ENCODE measurements around the gene MUC21. TPM values are rescaled to one million over a fixed set of nuclear protein-coding genes. Genes with fewer than 3 reads are reported as not detected.

Gene MUC21
- total RNA-seq, 8 experiments from 2014 or later = 0.05 to 0.52 (median 0.17) TPM; not detected in 3

- WGBS, 10 experiments = 43 to 100% (median 59%) methylated on average over 1 to 4 of the region's 4 CpGs; no CpG with 5 or more reads in 2 of the 10 experiments
- in situ Hi-C loops (cut with MboI; ENCODE audit: low pct_unique_long_range_greater_than_20kb in 2 of 9, low sequenced_read_pairs in 9 of 9, unreplicated experiment in 9 of 9) = no loop called here
These were observed 8.8 kb upstream of the MUC21 start for GRCh38 chr6:30974490-30975252.

GRCh38 chr6:30979141-30979540, 4.4 kb upstream of the MUC21 start:
- 0 to 100% (median 17%) methylated on average over 1 of the region's 1 CpG; no CpG with 5 or more reads in 2 of the 10 experiments for WGBS, 10 experiments
- peak in 3 of 8 experiments; percentile 39 to 69 (median 39) for ATAC-seq (replicated peaks in 6 of 8)

More at GRCh38 chr6:30974490-30975252, 8.8 kb upstream of the MUC21 start:
- no peaks in the 10 kb centered on the region for H3K4me1 ChIP-seq (replicated peaks in 1 of 2)
- no peak overlapping the region for H3K4me3 ChIP-seq
- peak in 1 of 8 experiments; percentile 65 for ATAC-seq (replicated peaks in 6 of 8)
- H3K27ac ChIP-seq = no peak overlapping the region

GRCh38 chr6:30979690-30980089, 3.8 kb upstream of the MUC21 start:
- in situ Hi-C loops (cut with MboI; ENCODE audit: low pct_unique_long_range_greater_than_20kb in 2 of 9, low sequenced_read_pairs in 9 of 9, unreplicated experiment in 9 of 9) = no loop called here
- H3K4me1 ChIP-seq (replicated peaks in 1 of 2) = no peaks in the 10 kb centered on the region
- 2 to 80% (median 63%) methylated on average over 1 to 4 of the region's 4 CpGs for WGBS, 10 experiments

More at GRCh38 chr6:30979141-30979540, 4.4 kb upstream of the MUC21 start:
- Histone ChIP-seq H3K27ac (no peak overlapping the region), H3K4me3 (no peak overlapping the region), H3K4me1 (replicated peaks in 1 of 2) (no peaks in the 10 kb centered on the region)
- in situ Hi-C loops (cut with MboI; ENCODE audit: low pct_unique_long_range_greater_than_20kb in 2 of 9, low sequenced_read_pairs in 9 of 9, unreplicated experiment in 9 of 9) = no loop called here

GRCh38 chr6:30981942-30982772, 1.4 kb upstream of the MUC21 start:
- Histone ChIP-seq H3K27ac (no peak overlapping the region), H3K4me3 (no peak overlapping the region), H3K4me1 (replicated peaks in 1 of 2) (no peaks in the 10 kb centered on the region)
- in situ Hi-C loops (cut with MboI; ENCODE audit: low pct_unique_long_range_greater_than_20kb in 2 of 9, low sequenced_read_pairs in 9 of 9, unreplicated experiment in 9 of 9) = no loop called here
- WGBS, 10 experiments = 0 to 92% (median 51%) methylated on average over 1 to 10 of the region's 13 CpGs; no CpG with 5 or more reads in 1 of the 10 experiments
- peak in 3 of 8 experiments; percentile 77 to 93 (median 93) for ATAC-seq (replicated peaks in 6 of 8)

More at GRCh38 chr6:30979690-30980089, 3.8 kb upstream of the MUC21 start:
- no peak for ATAC-seq (replicated peaks in 6 of 8)
- Histone ChIP-seq H3K27ac (no peak overlapping the region), H3K4me3 (no peak overlapping the region)

GRCh38 chr6:30985490-30985889, 2.0 kb downstream of the MUC21 start:
- ATAC-seq (replicated peaks in 6 of 8) = no peak
- 0 to 100% (median 88%) methylated on average over 1 to 5 of the region's 5 CpGs; no CpG with 5 or more reads in 3 of the 10 experiments for WGBS, 10 experiments
- in situ Hi-C loops (cut with MboI; ENCODE audit: low pct_unique_long_range_greater_than_20kb in 2 of 9, low sequenced_read_pairs in 9 of 9, unreplicated experiment in 9 of 9) = no loop called here

GRCh38 chr6:30987304-30987703, 3.8 kb downstream of the MUC21 start:
- WGBS, 10 experiments = 33 to 88% (median 70%) methylated on average over 3 to 5 of the region's 6 CpGs; no CpG with 5 or more reads in 7 of the 10 experiments
- in situ Hi-C loops (cut with MboI; ENCODE audit: low pct_unique_long_range_greater_than_20kb in 2 of 9, low sequenced_read_pairs in 9 of 9, unreplicated experiment in 9 of 9) = no loop called here
- ATAC-seq (replicated peaks in 6 of 8) = no peak
- no peak overlapping the region for H3K4me3 ChIP-seq
- H3K4me1 ChIP-seq (replicated peaks in 1 of 2) = no peaks in the 10 kb centered on the region
- H3K27ac ChIP-seq = no peak overlapping the region

More at GRCh38 chr6:30985490-30985889, 2.0 kb downstream of the MUC21 start:
- no peak overlapping the region for H3K4me3 ChIP-seq
- no peak overlapping the region for H3K27ac ChIP-seq
- no peaks in the 10 kb centered on the region for H3K4me1 ChIP-seq (replicated peaks in 1 of 2)

GRCh38 chr6:30988209-30988825, 4.8 kb downstream of the MUC21 start:
- peak in 1 of 8 experiments; percentile 26 for ATAC-seq (replicated peaks in 6 of 8)
- Histone ChIP-seq H3K27ac (no peak overlapping the region), H3K4me3 (no peak overlapping the region), H3K4me1 (replicated peaks in 1 of 2) (no peaks in the 10 kb centered on the region)
- 78 to 100% (median 91%) methylated on average over 1 to 6 of the region's 9 CpGs; no CpG with 5 or more reads in 4 of the 10 experiments for WGBS, 10 experiments
- in situ Hi-C loops (cut with MboI; ENCODE audit: low pct_unique_long_range_greater_than_20kb in 2 of 9, low sequenced_read_pairs in 9 of 9, unreplicated experiment in 9 of 9) = no loop called here

GRCh38 chr6:30990422-30991086, 7.0 kb downstream of the MUC21 start:
- H3K4me1 ChIP-seq (replicated peaks in 1 of 2) = no peaks in the 10 kb centered on the region
- 23 to 100% (median 53%) methylated on average over 1 to 6 of the region's 8 CpGs for whole genome bisulfite sequencing, 10 experiments
- no peak for ATAC-seq (replicated peaks in 6 of 8)
- H3K27ac ChIP-seq = no peak overlapping the region
- no peak overlapping the region for H3K4me3 ChIP-seq
- in situ Hi-C loops (cut with MboI; ENCODE audit: low pct_unique_long_range_greater_than_20kb in 2 of 9, low sequenced_read_pairs in 9 of 9, unreplicated experiment in 9 of 9) = no loop called here

GRCh38 chr6:30991891-30992290, 8.4 kb downstream of the MUC21 start:
- ATAC-seq (replicated peaks in 6 of 8) = no peak
- in situ Hi-C loops (cut with MboI; ENCODE audit: low pct_unique_long_range_greater_than_20kb in 2 of 9, low sequenced_read_pairs in 9 of 9, unreplicated experiment in 9 of 9) = no loop called here
- no peak overlapping the region for H3K27ac ChIP-seq

GRCh38 chr6:30997301-30997700, 13.8 kb downstream of the MUC21 start:
- H3K4me3 ChIP-seq = no peak overlapping the region
- WGBS, 10 experiments = 80 to 100% (median 88%) methylated on average over 1 to 2 of the region's 2 CpGs; no CpG with 5 or more reads in 6 of the 10 experiments
- H3K27ac ChIP-seq = no peak overlapping the region
- H3K4me1 ChIP-seq (replicated peaks in 1 of 2) = no peaks in the 10 kb centered on the region
- ATAC-seq (replicated peaks in 6 of 8) = no peak
- in situ Hi-C loops (cut with MboI; ENCODE audit: low pct_unique_long_range_greater_than_20kb in 2 of 9, low sequenced_read_pairs in 9 of 9, unreplicated experiment in 9 of 9) = no loop called here

More at GRCh38 chr6:30991891-30992290, 8.4 kb downstream of the MUC21 start:
- no peak overlapping the region for H3K4me3 ChIP-seq
- H3K4me1 ChIP-seq (replicated peaks in 1 of 2) = no peaks in the 10 kb centered on the region
- WGBS, 10 experiments = 40 to 100% (median 74%) methylated on average over 1 to 2 of the region's 2 CpGs; no CpG with 5 or more reads in 2 of the 10 experiments

GRCh38 chr6:30998785-30999184, 15.3 kb downstream of the MUC21 start:
- Histone ChIP-seq H3K27ac (no peak overlapping the region), H3K4me3 (no peak overlapping the region), H3K4me1 (replicated peaks in 1 of 2) (no peaks in the 10 kb centered on the region)
- no peak for ATAC-seq (replicated peaks in 6 of 8)
- in situ Hi-C loops (cut with MboI; ENCODE audit: low pct_unique_long_range_greater_than_20kb in 2 of 9, low sequenced_read_pairs in 9 of 9, unreplicated experiment in 9 of 9) = no loop called here
- WGBS, 10 experiments = 0 to 94% (median 60%) methylated on average over 1 to 5 of the region's 5 CpGs; no CpG with 5 or more reads in 2 of the 10 experiments

All from motor neuron (in vitro differentiated cells).